HG03060 (cell line): ENCODE results near the gene STRN3.
"Not testable (repeated sequence)": the region's sequence is repeated elsewhere in the genome, so short reads cannot be mapped to it uniquely, and the experiment has no call there.

Source experiments
- ATAC-seq: cut with Tn5 transposase; IDR thresholded peaks from one replicate; pipeline ENCODE4 v1.9.1; 2021; ENCODE audit warnings: low read depth, moderate number of reproducible peaks; ENCODE audit not compliant: unreplicated experiment

Gene STRN3

GRCh38 chr14:31004007-31004406, 22.2 kb downstream of the STRN3 start:
- ATAC-seq: not testable (repeated sequence)

- ATAC-seq: no peak
Observed at GRCh38 chr14:31003284-31003683, 22.9 kb downstream of the STRN3 start.

- ATAC-seq: no peak
Observed at GRCh38 chr14:31001339-31001658, 24.9 kb downstream of the STRN3 start.

- ATAC-seq: no peak
Observed at GRCh38 chr14:31000629-31001338, 25.4 kb downstream of the STRN3 start.

GRCh38 chr14:30999038-30999773, 27.0 kb downstream of the STRN3 start:
- ATAC-seq: no peak

- no peak for ATAC-seq
Observed at GRCh38 chr14:30998100-30998706, 28.0 kb downstream of the STRN3 start.

- ATAC-seq: no peak
Observed at GRCh38 chr14:30996892-30997659, 29.1 kb downstream of the STRN3 start.

GRCh38 chr14:30995689-30996088, 30.5 kb downstream of the STRN3 start:
- no peak for ATAC-seq

GRCh38 chr14:30994681-30995620, 31.2 kb downstream of the STRN3 start:
- no peak for ATAC-seq

- no peak for ATAC-seq
Observed at GRCh38 chr14:30993071-30993470, 33.1 kb downstream of the STRN3 start.

GRCh38 chr14:30991408-30991807, 34.8 kb downstream of the STRN3 start:
- ATAC-seq: no peak

- ATAC-seq: no peak
Observed at GRCh38 chr14:30990770-30991169, 35.4 kb downstream of the STRN3 start.

GRCh38 chr14:30988509-30988908, 37.7 kb downstream of the STRN3 start:
- ATAC-seq: no peak

- no peak for ATAC-seq
Observed at GRCh38 chr14:30985796-30986195, 40.4 kb downstream of the STRN3 start.

- ATAC-seq: no peak
Observed at GRCh38 chr14:30983858-30984257, 42.3 kb downstream of the STRN3 start.

GRCh38 chr14:30982533-30982932, 43.6 kb downstream of the STRN3 start:
- ATAC-seq: no peak

- no peak for ATAC-seq
Observed at GRCh38 chr14:30980980-30981379, 45.2 kb downstream of the STRN3 start.

GRCh38 chr14:30980106-30980704, 46.0 kb downstream of the STRN3 start:
- ATAC-seq: peak; percentile 48

- no peak for ATAC-seq
Observed at GRCh38 chr14:30977752-30978151, 48.4 kb downstream of the STRN3 start.

- ATAC-seq: no peak
Observed at GRCh38 chr14:30974628-30975027, 51.6 kb downstream of the STRN3 start.
